LNCaP clone FGC (cell line): Measurements from ENCODE around the gene OR13H1.

Experiments used
- DNase-seq: peaks from one replicate; pipeline ENCODE4 v3.0.0-alpha.2; 2011; ENCODE audit warnings: low read depth
- H3K4me3 ChIP-seq: 2 replicates; pipeline ENCODE4 v1.5.1; 2011; ENCODE audit warnings: mild to moderate bottlenecking, low read depth, low read length, control low read depth
- TF ChIP-seq, protein P1 (sequence below): IDR thresholded peaks from 2 replicates; pipeline ENCODE4 v1.5.1; 2012; ENCODE audit warnings: mild to moderate bottlenecking; ENCODE audit not compliant: control insufficient read depth, insufficient read depth; ENCODE audit errors: extremely low read depth

OR13H1 gene

GRCh38 chrX:131588995-131589394 is 45.1 kb downstream of the OR13H1 start:
- no peak overlapping the region for H3K4me3 ChIP-seq
- TF ChIP-seq, protein P1, sequence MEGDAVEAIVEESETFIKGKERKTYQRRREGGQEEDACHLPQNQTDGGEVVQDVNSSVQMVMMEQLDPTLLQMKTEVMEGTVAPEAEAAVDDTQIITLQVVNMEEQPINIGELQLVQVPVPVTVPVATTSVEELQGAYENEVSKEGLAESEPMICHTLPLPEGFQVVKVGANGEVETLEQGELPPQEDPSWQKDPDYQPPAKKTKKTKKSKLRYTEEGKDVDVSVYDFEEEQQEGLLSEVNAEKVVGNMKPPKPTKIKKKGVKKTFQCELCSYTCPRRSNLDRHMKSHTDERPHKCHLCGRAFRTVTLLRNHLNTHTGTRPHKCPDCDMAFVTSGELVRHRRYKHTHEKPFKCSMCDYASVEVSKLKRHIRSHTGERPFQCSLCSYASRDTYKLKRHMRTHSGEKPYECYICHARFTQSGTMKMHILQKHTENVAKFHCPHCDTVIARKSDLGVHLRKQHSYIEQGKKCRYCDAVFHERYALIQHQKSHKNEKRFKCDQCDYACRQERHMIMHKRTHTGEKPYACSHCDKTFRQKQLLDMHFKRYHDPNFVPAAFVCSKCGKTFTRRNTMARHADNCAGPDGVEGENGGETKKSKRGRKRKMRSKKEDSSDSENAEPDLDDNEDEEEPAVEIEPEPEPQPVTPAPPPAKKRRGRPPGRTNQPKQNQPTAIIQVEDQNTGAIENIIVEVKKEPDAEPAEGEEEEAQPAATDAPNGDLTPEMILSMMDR = no peak
- no peak for DNase-seq
